Ovary (tissue), 9 donors: Measurements from ENCODE around the gene CCDC169. TPM values are rescaled to one million over a fixed set of nuclear protein-coding genes. Genes with fewer than 3 reads are reported as not detected.
"Not testable (repeated sequence)": the region's sequence is repeated elsewhere in the genome, so short reads cannot be mapped to it uniquely, and the experiment has no call there.

Experiments
- DNase-seq, 5 donors: peaks; one replicate each; pipeline ENCODE4 v3.0.0-alpha.2; 2019 to 2020
- H3K27ac ChIP-seq, 2 donors: fragments of 200-600 bp; one replicate each; pipeline versions ENCODE4 v1.5.1 to v1.8.0; 2019 to 2022
- H3K27me3 ChIP-seq: fragments of 200-600 bp; one replicate; pipeline ENCODE4 v1.8.0; 2022
- H3K36me3 ChIP-seq: fragments of 200-600 bp; sonication (generic); one replicate; pipeline ENCODE4 v1.5.1; 2019
- H3K4me1 ChIP-seq: one replicate; pipeline ENCODE4 v1.8.1; 2013; ENCODE audit warnings: mild to moderate bottlenecking, moderate library complexity; ENCODE audit not compliant: insufficient read depth
- H3K4me3 ChIP-seq: fragments of 200-600 bp; sonication (generic); one replicate; pipeline ENCODE4 v1.5.1; 2017
- H3K9me3 ChIP-seq, 2 donors: fragments of 200-600 bp in 1 of 2; sonication (generic) in 1 of 2; one replicate each; pipeline versions ENCODE4 v1.5.1 to v1.8.1; 2013 to 2019; ENCODE audit warnings: mild to moderate bottlenecking in 1 of 2, moderate library complexity in 1 of 2
- EP300 ChIP-seq: sonication (generic); formaldehyde crosslinking; IDR thresholded peaks from one replicate; pipeline ENCODE4 v1.6.1; 2017; ENCODE audit warnings: antibody characterized with exemption
- POLR2A ChIP-seq: fragments of 450-650 bp; IDR thresholded peaks from one replicate; pipeline ENCODE4 v1.6.1; 2017; ENCODE audit warnings: antibody characterized with exemption, mild to moderate bottlenecking, moderate library complexity
- WGBS, 3 donors: extraction: QIAGEN DNeasy Blood & Tissue Kit in 1 of 3; methylation state at CpG; one replicate each; pipeline versions ENCODE4 v1.1.5 to v1.1.7; 2013 to 2017; 5-methylcytosine and 5-hydroxymethylcytosine counted together
- intact Hi-C, 4 donors: fragments of 100-400 bp; cut with DNase I; formaldehyde crosslinking; loops; one replicate each; pipeline versions ENCODE4 v1.11.0 to v1.15.1; 2022 to 2023
- polyA plus RNA-seq, 2 donors: library from polyadenylated mRNA; stranded (reverse); fragments of 200-250 nt in 1 of 2; fragments of 350-450 nt in 1 of 2; fragmentation: Illumina TruSeq in 1 of 2; extraction: RNeasy Lipid Tissue Mini Kit (QIAGEN cat#74804) in 1 of 2; gene quantifications; one replicate each; pipeline ENCODE4 v1.2.3, GENCODE V29; 2013 to 2014
- total RNA-seq, 7 donors: library from RNA; depleted of rRNA in 2 of 7; stranded (reverse); fragments of >200 nt in 2 of 7; fragmentation: NEBNext Ultra II Directional in 3 of 7; extraction: Animal tissue kit (Norgen Biotek cat#: 25700) in 3 of 7; gene quantifications; one replicate each; pipeline versions ENCODE4 v1.1.0 to v1.2.4, GENCODE V29; 2016 to 2023
- TF ChIP-seq, protein P1 (sequence below), 3 donors: fragments of 450-650 bp in 2 of 3; fragments of 200-600 bp in 1 of 3; IDR thresholded peaks; one replicate each; pipeline versions ENCODE4 v1.5.1 to v1.8.0; 2016 to 2022; ENCODE audit warnings: antibody characterized with exemption in 3 of 3, mild to moderate bottlenecking in 1 of 3
- donor health status: DM: no; HTN: no; CAD: no; lungs with moderate emphysema.
- donor health status: DM: no; HTN: no; CAD: no.
- donor health status: Bipolar disorder and iron deficiency.
- donor health status: DM: yes; HTN: yes; CAD: no.
- donor health status: DM: no; HTN: no; CAD: no.
- donor health status: DM: yes; HTN: yes; CAD: no.

Gene CCDC169
- total and polyA plus RNA-seq, 9 donors, result 0.24 to 2.7 (median 0.97) TPM; not detected in 1

DNA sequence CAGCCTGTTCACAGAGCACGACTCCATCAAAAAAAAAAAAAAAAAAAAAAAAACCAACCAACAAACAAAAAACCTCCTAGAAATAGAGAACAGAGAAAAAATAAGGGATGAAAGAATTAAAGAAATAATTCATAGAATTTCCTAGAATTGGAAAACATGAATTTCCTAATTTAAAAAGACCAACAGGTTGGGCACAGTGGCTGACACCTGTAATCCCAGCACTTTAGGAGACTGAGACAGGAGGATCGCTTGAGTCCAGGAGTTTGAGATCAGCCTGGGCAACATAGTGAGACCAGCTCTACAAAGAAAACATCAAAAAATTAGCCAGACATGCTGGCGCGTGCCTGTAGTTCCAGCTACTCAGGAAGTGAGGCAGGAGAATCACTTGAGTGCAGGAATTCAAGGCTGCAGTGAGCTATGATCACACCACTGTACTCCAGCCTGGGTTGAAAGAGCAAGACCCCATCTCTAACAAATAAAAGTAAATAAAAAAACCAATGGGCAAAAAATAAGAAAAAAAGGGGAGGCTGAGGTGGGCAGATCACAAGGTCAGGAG, 42.1 kb upstream of the CCDC169 start:
- Histone ChIP-seq H3K4me1 (peaks cover 14% of the 10 kb centered on the region), H3K4me3 (no peak overlapping the region), H3K36me3 (no peaks in the 10 kb centered on the region), H3K27ac (no peak overlapping the region), H3K9me3 (no peaks in the 10 kb centered on the region), H3K27me3 (no peaks in the 10 kb centered on the region)
- WGBS, 3 donors, result 86 to 94% (median 92%) methylated on average over 4 of the region's 4 CpGs
- TF ChIP-seq, protein P1, sequence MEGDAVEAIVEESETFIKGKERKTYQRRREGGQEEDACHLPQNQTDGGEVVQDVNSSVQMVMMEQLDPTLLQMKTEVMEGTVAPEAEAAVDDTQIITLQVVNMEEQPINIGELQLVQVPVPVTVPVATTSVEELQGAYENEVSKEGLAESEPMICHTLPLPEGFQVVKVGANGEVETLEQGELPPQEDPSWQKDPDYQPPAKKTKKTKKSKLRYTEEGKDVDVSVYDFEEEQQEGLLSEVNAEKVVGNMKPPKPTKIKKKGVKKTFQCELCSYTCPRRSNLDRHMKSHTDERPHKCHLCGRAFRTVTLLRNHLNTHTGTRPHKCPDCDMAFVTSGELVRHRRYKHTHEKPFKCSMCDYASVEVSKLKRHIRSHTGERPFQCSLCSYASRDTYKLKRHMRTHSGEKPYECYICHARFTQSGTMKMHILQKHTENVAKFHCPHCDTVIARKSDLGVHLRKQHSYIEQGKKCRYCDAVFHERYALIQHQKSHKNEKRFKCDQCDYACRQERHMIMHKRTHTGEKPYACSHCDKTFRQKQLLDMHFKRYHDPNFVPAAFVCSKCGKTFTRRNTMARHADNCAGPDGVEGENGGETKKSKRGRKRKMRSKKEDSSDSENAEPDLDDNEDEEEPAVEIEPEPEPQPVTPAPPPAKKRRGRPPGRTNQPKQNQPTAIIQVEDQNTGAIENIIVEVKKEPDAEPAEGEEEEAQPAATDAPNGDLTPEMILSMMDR (IDR thresholded peaks at IDR 0.05), result no peak
- TF ChIP-seq POLR2A, result no peak
- no peak for DNase-seq
- intact Hi-C loops, result no loop called here

DNA sequence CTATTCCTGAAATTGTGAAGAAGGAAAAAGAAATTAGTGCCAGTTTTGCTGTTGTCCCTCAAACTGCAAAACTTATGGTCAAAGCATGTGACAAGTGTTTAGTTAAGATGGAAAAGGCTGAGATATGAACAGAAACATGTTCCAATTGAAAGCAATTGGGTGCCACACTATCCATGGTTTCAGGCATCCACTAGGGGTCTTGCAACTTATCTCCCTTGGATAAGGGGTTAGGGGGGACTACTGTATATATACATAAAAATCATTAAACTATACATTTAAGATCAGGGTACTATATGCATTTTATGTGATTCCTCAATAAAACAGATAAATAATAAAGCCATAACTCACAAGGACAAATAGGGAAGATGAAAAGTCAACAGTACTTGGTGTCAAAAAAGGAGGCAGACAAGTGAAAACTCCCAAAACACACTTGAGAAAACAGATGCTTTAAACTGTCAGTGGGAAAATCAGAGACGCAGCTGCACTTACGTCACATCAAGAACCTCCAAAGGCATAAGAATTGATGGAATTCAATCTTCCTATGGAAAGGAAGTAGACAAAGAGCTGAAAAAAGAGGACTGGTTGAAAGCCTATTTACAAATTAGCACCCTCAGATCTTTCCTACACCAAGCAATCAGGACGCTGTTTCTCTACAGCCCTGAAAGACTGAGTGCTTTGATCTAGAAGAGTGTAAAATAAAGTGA, 40.5 kb upstream of the CCDC169 start:
- Histone ChIP-seq H3K36me3 (no peaks in the 10 kb centered on the region), H3K4me1 (peaks cover 16% of the 10 kb centered on the region), H3K27me3 (no peaks in the 10 kb centered on the region), H3K4me3 (peak overlapping the region; percentile 5), H3K27ac (no peak overlapping the region), H3K9me3 (no peaks in the 10 kb centered on the region)
- WGBS, 3 donors, result 76 to 85% (median 81%) methylated on average over 3 of the region's 3 CpGs
- TF ChIP-seq, protein P1 (IDR thresholded peaks at IDR 0.05), result no peak
- TF ChIP-seq POLR2A (no peak), EP300 (no peak)
- no peak for DNase-seq
- intact Hi-C loops, result no loop called here

DNA sequence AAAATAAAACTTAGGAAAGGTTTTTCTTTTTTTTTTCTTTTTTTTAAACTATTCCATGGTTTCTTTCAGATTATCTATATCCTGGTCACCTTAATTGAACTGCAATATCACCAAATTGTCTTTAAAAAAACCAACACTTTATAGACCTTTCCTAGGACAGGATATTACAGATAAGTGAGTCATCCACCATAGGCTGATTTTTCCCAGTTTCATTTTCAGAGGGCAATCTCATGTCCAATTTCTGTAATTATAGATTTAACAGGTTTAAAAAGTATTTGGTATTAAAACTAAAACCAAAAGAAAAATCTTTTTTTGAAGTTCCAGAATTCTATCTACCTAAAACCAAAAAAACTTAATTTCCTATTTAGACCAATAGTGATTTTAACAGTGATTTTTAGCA, 35.4 kb upstream of the CCDC169 start:
- intact Hi-C loops, result no loop called here
- TF ChIP-seq EP300, result no peak
- no peak for TF ChIP-seq POLR2A
- TF ChIP-seq, protein P1 (IDR thresholded peaks at IDR 0.05), result no peak
- Histone ChIP-seq H3K27me3 (no peaks in the 10 kb centered on the region), H3K36me3 (no peaks in the 10 kb centered on the region), H3K9me3 (no peaks in the 10 kb centered on the region), H3K27ac (no peak overlapping the region), H3K4me1 (peaks cover 12% of the 10 kb centered on the region), H3K4me3 (no peak overlapping the region)
- no peak for DNase-seq

DNA sequence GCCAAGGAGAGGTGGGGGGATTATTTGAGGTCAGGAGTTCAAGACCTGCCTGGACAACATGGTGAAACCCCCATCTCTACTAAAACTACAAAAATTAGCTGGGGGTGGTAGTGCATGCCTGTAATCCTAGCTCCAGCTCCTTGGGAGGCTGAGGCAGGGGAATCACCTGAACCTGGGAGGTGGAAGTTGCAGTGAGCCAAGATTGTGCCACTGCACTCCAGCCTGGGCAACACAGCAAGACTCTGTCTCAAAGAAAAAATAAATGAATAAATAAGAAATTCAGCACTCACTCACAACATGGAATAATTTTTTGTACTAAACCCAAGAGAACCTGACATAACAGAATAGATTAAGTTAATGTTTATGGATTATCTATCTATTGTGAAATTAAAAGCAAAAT, 34.6 kb upstream of the CCDC169 start:
- H3K4me3 ChIP-seq, H3K4me1 ChIP-seq, H3K27me3 ChIP-seq, intact Hi-C loops, H3K9me3 ChIP-seq, H3K36me3 ChIP-seq, DNase-seq, H3K27ac ChIP-seq: not testable (repeated sequence)

- Histone ChIP-seq H3K36me3 (no peaks in the 10 kb centered on the region), H3K4me1 (peaks cover 7% of the 10 kb centered on the region), H3K27ac (no peak overlapping the region), H3K27me3 (no peaks in the 10 kb centered on the region), H3K4me3 (no peak overlapping the region), H3K9me3 (no peaks in the 10 kb centered on the region)
- TF ChIP-seq POLR2A (no peak), EP300 (no peak)
- TF ChIP-seq, protein P1 (IDR thresholded peaks at IDR 0.05), result no peak
- 75 to 84% (median 80%) methylated on average over 4 of the region's 4 CpGs for WGBS, 3 donors
- DNase-seq, result no peak
- intact Hi-C loops, result no loop called here
Measured at GRCh38 chr13:36331280-36331679, 33.7 kb upstream of the CCDC169 start.
